GM18502 (cell line): Measurements from ENCODE around the gene CFTR.
"Not testable (repeated sequence)": the region's sequence is repeated elsewhere in the genome, so short reads cannot be mapped to it uniquely, and the experiment has no call there.

Experiments used
- ATAC-seq: cut with Tn5 transposase; IDR thresholded peaks from one replicate; pipeline ENCODE4 v1.9.1; 2021; ENCODE audit warnings: mild to moderate bottlenecking; ENCODE audit not compliant: unreplicated experiment, poor library complexity

The CFTR gene

GRCh38 chr7:117493460-117493859 is 13.6 kb downstream of the CFTR start:
- ATAC-seq: no peak

GRCh38 chr7:117495308-117495707 is 15.5 kb downstream of the CFTR start:
- no peak for ATAC-seq

GRCh38 chr7:117502331-117502730 is 22.5 kb downstream of the CFTR start:
- no peak for ATAC-seq

GRCh38 chr7:117505238-117505637 is 25.4 kb downstream of the CFTR start:
- no peak for ATAC-seq

- no peak for ATAC-seq
These were observed 28.9 kb downstream of the CFTR start for GRCh38 chr7:117508676-117509075.

GRCh38 chr7:117517194-117517593 is 37.4 kb downstream of the CFTR start:
- ATAC-seq: not testable (repeated sequence)

GRCh38 chr7:117530390-117530789 is 50.6 kb downstream of the CFTR start:
- ATAC-seq: no peak

- no peak for ATAC-seq
These were observed 51.9 kb downstream of the CFTR start for GRCh38 chr7:117531595-117532244.

- ATAC-seq: no peak
These were observed 58.2 kb downstream of the CFTR start for GRCh38 chr7:117538053-117538452.

DNA sequence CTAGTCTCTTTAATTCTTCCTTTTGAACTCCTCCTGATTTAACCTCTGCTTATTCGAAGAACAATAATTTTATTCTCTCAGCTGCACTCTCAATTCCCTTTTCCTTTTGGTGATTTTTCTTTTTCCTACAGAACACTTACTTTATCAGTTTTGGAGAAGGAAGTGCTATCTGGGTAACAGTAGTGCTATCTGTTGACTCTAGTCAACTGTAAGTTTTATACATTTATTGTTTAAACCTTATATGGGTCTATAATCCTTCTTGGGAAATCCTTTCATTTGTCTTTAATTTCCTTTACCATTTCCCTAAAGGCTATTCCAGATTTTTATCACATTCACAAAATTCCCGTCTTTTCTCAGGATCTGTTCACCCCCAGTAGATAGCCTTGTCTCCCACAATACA is 64.2 kb downstream of the CFTR start:
- ATAC-seq: no peak

- ATAC-seq: no peak
These were observed 68.2 kb downstream of the CFTR start for GRCh38 chr7:117548035-117548434.

DNA sequence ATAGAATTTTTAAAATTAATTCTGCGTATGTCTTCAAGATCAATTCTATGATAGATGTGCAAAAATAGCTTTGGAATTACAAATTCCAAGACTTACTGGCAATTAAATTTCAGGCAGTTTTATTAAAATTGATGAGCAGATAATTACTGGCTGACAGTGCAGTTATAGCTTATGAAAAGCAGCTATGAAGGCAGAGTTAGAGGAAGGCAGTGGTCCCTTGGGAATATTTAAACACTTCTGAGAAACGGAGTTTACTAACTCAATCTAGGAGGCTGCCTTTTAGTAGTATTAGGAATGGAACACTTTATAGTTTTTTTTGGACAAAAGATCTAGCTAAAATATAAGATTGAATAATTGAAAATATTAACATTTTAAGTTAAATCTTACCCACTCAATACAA is 70.8 kb downstream of the CFTR start:
- ATAC-seq: no peak

DNA sequence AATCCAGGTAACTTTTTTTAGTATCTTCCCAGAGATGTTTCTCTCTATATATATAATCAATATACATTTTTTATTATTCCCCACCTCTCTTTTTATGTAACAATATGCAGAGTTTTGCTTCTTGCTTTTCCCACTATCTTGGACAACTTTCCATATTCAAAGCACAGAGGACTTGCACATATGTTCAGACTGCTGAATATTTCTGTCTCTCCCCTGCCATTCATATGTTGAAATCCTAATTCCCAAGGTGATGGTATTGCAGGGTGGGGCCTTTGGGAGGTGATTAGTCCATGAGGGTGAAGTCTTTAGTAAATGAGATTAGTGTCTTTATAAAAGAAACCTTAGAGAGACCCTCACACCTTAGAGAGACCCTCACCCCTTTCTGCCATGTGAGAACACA is 72.8 kb downstream of the CFTR start:
- no peak for ATAC-seq

DNA sequence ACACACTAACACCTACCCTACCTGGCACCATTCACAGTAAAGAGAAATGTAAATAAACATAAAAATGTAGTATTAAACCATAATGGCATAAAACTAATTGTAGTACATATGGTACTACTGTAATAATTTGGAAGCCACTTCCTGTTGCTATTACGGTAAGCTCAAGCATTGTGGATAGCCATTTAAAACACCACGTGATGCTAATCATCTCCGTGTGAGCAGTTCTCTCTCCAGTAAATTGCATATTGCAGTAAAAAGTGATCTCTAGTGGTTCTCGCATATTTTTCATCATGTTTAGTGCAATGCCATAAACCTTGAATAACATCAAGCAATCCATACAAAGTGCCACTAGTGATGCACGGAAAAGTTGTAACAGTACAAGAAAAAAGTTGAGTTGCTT is 75.4 kb downstream of the CFTR start:
- no peak for ATAC-seq

- ATAC-seq: no peak
These were observed 79.6 kb downstream of the CFTR start for GRCh38 chr7:117559391-117559790.

DNA sequence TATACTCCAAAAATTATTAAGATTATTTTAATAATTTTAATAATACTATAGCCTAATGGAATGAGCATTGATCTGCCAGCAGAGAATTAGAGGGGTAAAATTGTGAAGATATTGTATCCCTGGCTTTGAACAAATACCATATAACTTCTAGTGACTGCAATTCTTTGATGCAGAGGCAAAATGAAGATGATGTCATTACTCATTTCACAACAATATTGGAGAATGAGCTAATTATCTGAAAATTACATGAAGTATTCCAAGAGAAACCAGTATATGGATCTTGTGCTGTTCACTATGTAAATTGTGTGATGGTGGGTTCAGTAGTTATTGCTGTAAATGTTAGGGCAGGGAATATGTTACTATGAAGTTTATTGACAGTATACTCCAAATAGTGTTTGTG is 80.2 kb downstream of the CFTR start:
- no peak for ATAC-seq

GRCh38 chr7:117562759-117563158 is 82.9 kb downstream of the CFTR start:
- no peak for ATAC-seq

GRCh38 chr7:117564080-117564479 is 84.3 kb downstream of the CFTR start:
- no peak for ATAC-seq

GRCh38 chr7:117564627-117565026 is 84.8 kb downstream of the CFTR start:
- ATAC-seq: no peak

- no peak for ATAC-seq
These were observed 85.4 kb downstream of the CFTR start for GRCh38 chr7:117565226-117565625.

- no peak for ATAC-seq
These were observed 88.0 kb downstream of the CFTR start for GRCh38 chr7:117567781-117568180.

DNA sequence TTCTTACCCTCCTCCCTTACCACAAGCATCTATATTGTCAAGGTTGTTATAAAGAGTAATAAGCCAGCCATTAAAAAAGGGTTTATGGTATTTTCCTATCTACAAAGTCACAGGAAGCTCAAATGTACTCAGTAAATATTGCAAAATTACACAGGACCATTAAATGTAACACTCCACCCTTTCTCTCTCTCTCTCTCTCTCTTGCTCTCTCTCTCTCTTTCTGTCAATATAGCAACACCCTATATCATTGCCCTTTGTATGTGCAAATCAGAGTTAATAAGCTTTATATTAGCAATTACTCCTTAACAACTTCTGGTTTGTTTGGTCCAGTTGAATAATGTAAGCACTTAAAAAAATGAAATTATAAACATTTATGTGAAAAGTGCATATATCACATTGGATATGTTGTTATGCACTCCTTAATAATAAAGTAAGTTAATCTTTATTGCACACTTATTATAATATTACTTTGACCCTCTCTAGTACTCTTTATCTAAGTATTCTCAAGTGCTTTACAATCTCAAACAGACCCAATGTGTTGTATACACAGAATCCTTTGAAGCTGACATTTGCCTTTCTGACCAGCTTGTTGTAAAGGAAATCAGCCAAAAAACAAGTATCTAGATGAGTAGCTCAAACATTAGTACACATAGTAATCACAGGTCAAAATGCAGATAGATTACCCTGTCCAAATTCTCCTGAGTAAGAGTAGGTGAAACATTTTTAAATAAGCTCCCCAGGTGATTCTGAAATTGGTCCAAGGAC is 93.2 kb downstream of the CFTR start:
- ATAC-seq: no peak
